ENCODE results near the gene UBXN2A.

Gene UBXN2A

GRCh38 chr2:23939987-23940717 lies at the start of gene UBXN2A:
UBXN2A (plus strand) TSS chr2:23940463; CDS start chr2:23958315, 17,852 bp downstream.
- DNase-seq (ENCODE audit: low spot score) = peak; percentile 74

GRCh38 chr2:23900133-23900532 lies 40.1 kb upstream of the UBXN2A start:
- no peak for DNase-seq (ENCODE audit: low spot score)

- peak; percentile 18 for DNase-seq (ENCODE audit: low spot score)
Measured at GRCh38 chr2:23900541-23901322, 39.5 kb upstream of the UBXN2A start.

GRCh38 chr2:23901966-23902846 lies 38.1 kb upstream of the UBXN2A start:
- no peak for DNase-seq (ENCODE audit: low spot score)

- DNase-seq (ENCODE audit: low spot score) = no peak
Measured at GRCh38 chr2:23903034-23903433, 37.2 kb upstream of the UBXN2A start.

- DNase-seq (ENCODE audit: low spot score) = no peak
Measured at GRCh38 chr2:23904215-23904614, 36.0 kb upstream of the UBXN2A start.

DNA sequence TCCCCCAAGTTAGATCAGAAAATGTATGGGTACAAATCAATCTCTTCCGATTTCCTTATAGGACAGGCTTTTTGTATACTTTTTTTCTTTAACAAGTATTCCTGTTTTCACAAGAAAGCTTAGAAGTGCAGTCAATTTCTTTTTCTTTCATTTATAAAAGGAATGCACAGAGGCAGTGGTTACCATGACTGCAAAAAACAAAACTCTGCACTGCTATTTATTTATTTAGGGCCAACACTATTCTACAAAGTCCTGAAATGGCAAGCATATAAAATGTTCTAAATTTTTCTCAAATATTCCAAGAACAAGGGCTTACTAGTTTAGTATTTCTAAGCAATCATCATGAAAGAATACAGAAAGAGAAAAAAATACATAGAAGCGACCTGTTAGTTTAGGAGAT lies 35.6 kb upstream of the UBXN2A start:
- no peak for DNase-seq (ENCODE audit: low spot score)

DNA sequence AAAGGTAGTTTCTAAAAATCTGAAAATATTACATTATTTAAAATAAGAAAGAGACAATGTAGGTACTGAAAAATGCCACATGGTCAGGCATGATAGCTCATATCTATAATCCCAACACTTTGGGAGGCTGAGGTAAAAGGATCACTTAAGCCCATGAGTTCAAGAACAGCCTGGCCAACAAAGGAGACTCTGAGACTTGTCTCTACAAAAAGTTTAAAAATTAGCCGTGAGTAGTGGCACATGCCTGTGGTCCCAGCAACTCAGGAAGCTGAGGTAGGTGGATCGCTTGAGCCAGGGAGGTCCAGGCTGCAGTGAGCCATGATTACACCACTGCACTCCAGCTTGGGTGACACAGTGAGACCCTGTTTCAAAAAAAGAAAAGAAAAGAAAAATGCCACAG lies 35.1 kb upstream of the UBXN2A start:
- no peak for DNase-seq (ENCODE audit: low spot score)

DNA sequence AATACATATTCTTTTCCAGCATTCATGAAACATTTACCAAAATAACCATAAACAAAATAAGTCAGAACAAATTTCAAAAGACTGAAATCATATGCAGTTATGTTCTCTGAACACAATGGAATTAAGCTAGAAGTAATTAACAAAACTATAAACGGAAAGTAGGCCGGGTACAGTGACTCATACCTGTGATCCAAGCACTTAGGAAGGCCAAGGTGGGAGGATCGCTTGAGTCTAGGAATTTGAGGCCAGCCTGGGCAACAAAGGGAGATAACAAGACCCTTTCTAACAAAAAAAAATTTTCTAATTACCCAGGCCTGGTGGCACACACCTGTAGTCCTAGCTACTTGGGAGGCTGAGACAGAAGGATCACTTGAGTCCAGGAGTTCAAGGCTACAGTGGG lies 28.2 kb upstream of the UBXN2A start:
- no peak for DNase-seq (ENCODE audit: low spot score)

DNA sequence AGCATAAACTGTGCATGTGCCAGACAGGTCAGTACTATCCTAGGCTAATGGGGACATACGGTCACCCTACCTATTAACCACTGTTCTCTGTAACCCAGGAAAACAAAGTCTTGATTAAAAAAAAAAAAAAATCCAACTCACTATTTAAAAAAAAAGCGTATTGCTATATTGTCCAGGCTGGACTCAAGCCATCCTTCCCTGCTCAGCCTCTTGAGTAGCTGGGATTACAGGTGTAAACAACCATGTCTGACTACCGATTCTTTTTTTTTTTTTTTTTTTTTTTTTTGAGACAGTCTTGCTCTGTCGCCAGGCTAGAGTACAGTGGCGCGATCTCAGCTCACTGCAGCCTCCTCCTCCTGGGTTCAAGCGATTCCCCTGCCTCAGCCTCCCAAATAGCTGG lies 24.9 kb upstream of the UBXN2A start:
- DNase-seq (ENCODE audit: low spot score) = no peak

DNA sequence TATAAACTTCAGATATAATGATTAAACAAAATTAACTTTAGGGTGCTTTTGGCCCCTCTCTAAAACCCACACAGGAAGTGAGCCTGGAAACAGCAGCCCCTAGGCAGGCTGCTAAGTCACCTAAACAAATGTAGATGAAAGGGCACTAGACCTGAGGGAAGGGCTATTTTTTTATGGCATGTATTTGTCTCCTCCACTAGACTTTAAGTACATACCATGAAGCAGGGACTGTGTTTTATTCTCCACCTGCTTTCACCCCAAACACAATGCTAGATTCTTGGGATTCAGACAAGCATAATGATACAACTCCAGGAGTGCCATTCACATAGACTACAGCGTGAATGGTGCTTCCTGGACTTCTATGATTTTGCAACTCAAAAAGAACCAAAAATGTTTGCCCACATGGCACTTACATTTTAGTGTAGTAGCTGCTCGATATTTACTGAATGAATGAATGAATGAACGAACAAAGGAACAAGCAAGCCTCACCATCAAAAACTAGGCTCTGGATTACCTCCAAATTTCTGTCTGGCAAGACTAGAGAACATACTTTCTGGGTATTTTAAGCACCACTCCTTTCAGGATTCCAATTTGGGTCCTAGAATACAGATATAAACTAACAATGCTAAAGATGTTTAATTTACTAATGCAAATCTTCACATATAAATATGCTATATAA lies 23.4 kb upstream of the UBXN2A start:
- no peak for DNase-seq (ENCODE audit: low spot score)

DNA sequence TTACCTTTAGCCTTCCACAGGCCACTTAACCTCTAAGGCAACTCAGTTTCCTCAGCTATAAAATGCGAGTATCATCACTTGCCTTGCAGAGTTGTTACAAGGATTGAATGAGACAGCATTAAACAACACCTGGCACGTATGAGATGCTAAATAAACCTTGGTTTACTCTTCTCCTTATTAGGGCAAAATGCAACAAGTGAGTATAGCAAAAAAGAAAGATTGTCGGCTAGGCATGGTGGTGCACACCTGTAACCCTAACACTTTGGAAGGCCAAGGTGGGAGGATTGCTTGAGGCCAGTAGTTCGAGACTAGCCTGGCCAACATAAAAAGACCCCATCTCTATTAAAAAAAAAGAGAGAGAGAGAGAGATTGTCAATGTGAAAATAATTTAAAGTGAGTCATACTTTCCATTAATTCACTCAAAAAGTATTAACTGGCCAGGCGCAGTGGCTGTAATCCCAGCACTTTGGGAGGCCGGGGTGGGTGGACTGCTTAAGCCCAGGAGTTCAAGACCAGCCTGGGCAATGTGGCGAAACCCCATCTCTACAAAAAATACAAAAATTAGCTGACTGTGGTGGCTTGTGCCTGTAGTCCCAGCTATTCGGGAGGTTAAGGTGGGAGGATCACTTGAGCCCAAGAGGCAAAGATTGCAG lies 21.3 kb upstream of the UBXN2A start:
- DNase-seq (ENCODE audit: low spot score) = no peak

DNA sequence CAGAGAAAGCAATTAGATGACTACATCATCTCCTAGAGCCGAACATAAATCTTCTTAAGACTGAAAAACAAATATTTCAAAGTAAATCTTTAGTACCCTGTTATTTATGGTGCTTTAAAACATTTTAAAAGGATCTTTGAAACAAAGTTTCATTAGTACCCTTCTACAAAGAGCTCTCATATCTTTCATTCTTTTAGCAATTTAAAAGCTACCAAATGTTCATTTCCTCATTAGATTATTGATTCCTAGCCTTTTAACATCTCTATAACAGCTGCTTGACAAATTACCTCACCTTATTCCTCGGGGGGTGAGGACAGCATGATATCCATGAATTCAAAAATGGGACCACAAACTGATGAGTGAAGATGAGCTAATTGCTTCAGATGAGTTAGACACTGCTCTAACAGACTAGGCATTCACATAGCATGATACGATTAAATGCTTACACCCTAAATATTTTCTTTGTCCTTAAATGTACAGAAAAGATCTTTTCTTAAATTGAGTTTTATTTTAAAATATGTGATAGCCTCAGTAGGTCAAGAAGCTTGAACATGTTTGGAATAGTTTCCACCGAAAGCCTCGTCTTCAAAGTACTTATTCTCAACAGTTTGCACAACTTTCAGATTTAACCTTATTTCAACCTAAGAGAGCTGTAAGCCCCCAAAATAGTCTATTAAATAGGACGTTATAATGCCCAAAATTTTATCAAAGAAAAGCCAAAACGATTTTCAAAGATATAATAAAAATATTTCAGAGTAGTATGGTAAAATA lies 15.5 kb upstream of the UBXN2A start:
- no peak for DNase-seq (ENCODE audit: low spot score)

DNA sequence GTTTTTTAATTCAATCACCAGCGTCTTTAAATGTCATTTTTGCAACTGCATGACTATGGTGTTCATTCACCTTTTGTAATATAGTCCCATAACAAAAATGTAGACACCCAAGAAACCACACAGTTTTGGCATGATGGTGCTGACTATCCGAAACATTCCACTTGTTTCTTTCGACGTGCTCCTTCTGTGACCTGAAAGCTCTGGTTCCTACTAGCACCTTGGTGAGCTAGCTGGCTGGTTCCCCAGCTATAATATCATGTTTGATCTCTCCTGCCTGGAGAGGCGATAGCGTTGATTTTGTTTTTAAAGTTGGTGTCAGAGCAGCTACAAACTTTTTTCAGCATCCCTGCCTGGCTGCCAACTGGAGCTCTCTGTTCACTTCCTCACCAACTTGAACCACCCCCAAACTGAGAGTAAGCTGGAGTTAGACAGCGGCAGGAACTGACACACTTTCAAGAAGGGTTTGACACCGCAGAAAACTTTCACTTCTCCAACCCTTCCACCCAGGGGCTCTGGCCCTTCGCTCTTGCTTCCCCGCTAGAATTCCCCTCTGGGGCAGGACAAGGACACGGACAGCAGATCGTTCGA lies 14.5 kb upstream of the UBXN2A start:
- DNase-seq (ENCODE audit: low spot score) = peak; percentile 57

DNA sequence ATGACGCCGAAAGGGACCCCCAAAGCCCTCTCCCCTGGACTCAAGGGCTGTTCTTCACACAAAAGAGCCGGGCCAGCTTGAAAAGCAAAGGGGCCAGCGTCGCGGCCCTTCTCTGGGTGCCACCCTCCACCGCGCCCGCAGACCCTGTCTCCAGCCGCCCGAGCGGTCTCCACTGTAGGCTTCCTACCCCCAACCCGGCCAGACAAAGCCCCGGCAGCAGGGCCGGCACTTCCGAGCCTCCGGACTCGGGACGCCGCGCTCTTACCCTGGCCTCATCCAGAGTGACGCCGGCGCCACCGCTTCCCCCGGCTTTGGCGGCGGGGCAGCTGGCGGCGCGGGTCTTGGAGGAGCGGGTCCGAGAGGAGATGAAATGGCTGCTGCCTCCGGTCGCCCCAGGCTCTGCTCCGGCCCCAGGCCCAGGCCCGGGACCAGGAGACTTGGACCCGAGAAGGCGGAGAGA lies 13.9 kb upstream of the UBXN2A start:
- no peak for DNase-seq (ENCODE audit: low spot score)

- DNase-seq (ENCODE audit: low spot score) = peak; percentile 92
Measured at GRCh38 chr2:23926750-23927571, 13.3 kb upstream of the UBXN2A start, which contains the start of gene ATAD2B. ATAD2B (minus strand) TSS chr2:23927123; CDS start chr2:23926770, 353 bp downstream.

DNA sequence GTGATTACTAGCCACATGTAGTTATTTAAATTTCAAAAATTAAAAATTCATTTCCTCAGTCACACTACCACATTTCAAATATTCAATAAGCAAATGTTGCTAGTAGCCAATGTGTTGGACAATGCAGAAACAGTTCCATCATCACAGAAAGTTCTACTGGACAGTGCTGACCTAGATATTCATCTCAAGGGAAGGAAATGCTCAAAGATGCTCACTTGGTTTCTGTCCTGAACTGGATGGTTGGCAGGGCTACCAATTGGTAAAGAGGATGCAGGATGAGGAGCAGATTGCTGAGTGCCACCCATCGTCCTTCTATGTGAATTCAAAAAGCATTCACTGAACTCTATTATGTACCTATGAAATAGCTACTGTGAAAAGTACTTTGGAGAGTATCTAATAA lies 6.0 kb upstream of the UBXN2A start:
- peak; percentile 50 for DNase-seq (ENCODE audit: low spot score)

DNA sequence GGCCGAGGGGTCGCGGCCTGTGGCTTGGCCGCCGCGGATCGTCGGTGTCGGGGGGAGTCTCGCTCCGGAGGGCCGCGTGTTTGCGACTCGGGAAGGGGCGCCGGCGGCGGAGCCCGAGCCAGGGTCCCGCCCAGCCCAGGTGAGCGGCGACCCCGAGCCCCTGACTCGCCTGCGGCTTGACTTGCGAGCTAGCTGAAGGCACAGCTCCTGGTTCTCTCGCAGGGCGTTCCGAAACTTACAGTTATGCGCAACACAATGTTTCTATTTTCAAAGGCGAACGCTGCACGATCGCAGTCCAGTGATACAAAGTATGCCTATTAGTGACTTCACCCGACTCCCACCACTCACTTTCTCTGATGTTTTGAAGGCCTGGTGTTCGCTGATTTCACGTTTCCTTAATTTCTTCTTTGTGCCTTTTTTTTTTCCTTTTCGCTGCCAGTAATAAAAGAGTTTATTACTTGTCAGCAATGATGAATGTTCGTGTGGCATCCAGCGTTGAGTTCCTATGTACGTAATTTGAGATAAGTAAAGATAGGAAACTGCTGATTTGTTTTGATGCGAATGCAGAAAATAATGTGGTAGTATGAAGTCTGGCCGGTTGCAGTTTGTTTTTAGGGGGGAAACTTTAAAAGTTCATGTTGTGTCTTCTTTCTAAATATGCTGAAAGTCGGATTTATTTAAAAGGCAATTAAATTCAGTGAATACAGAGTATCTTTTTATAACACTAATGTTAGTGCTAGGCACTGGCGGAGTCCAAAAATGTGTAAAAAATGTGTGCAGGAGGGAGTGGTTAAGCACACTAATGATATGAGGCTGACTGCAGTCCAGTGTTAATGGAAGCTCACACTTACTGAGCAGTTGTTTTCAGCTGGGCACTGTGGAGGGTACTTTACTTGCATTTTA lies 706 bp downstream of the UBXN2A start:
- peak; percentile 40 for DNase-seq (ENCODE audit: low spot score)

Measured in cerebellar cortex (tissue), 1 donor.